Measurements from ENCODE around the gene NAA38. TPM values are rescaled to one million over a fixed set of nuclear protein-coding genes. Genes with fewer than 3 reads are reported as not detected.
A peak's percentile ranks its signal among the peaks of the same experiment; 100 is the strongest.
"Not testable (repeated sequence)": the region's sequence is repeated elsewhere in the genome, so short reads cannot be mapped to it uniquely, and the experiment has no call there.

Gene NAA38
- total RNA-seq, 1 donor from 2014 or later, result 93.3 TPM

DNA sequence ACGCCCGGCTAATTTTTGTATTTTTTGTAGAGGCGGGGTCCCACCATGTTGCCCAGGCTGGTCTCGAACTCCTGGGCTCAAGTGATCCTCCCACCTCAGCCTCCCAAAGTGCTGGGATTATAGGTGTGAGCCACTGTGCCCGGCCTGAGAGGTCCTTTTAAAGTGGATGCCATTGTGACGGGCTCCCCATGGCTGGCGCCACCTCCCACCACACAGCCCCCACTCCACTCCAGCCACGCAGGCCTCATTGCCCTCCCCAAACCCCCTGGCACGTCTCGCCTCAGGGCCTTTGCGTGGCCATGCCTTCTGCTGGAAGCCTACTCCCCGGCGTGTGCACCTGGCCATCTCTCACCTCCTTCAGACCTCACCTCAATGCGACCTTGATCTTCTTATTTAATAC, 35.2 kb downstream of the NAA38 start:
- no peak for ATAC-seq

DNA sequence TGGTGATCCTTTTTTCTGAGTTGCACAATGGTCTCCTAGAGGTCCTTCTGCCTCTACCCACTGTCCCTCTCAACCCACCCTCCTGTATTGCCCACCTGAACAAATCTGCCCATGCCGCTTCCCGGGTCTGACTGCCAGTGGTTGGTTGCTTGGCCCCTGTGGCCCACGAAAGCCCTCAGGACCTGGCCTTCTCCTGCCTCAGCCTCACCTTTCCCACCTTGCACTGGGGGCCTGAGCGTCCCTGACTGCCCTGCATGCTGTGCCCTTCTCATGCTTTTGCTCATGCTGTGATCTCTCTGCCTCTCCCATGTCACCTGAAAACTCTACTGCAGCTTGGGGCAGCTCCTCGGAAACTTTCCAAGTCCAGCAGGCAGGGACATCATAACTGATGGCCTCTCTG, 37.1 kb downstream of the NAA38 start:
- ATAC-seq, result no peak

DNA sequence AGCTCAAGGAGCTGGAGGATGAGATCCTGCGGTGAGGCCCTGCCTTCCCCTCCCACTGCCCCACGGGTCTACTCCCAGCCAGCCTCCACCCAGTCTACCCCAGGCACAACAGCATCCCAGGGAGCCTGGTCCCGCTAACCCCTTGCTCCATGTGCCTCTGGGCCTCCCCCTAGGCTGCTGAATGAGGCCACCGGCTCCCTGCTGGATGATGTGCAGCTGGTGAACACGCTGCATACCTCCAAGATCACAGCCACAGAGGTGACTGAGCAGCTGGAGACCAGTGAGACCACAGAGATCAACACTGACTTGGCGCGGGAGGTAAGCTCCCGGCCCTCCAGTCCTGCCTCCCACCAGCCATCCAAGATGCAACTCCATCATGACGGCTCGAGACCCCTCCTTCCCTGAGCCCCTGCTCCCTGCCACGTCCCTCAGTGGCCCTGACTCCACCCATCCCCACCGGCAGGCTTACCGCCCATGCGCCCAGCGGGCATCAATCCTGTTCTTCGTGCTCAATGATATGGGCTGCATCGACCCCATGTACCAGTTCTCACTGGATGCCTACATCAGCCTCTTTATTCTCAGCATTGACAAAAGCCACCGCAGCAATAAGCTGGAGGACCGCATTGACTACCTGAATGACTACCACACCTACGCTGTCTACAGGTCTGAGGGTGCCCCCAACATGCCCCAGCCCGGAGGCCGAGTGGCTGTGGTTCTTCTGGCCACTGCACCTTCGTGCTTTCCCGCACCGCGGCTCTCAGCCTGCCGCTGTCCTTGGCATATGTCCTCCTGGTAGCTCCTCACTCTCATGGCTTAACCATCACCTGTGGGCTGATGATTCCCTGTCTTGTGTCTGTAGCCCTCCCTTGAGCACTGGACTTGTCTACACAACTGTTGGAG, 38.4 kb downstream of the NAA38 start:
- ATAC-seq, result peak; percentile 14

DNA sequence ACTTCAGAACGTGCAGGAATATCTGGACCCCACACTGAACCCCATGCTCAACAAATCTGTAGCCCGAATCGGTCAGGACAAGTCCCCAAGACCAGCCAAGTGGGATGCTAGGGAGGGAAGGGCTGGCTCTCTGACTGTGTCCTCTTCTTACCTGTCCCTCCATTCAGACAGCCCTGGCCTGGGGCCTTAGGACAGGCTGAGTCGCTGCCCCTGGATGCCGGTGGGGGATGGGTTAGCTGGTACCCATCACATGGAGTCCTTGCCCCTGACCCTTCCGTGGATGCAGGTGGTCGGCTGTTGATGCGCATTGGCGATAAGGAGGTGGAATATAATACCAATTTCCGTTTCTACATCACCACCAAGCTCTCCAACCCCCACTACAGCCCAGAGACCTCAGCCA, 39.3 kb downstream of the NAA38 start:
- no peak for ATAC-seq

DNA sequence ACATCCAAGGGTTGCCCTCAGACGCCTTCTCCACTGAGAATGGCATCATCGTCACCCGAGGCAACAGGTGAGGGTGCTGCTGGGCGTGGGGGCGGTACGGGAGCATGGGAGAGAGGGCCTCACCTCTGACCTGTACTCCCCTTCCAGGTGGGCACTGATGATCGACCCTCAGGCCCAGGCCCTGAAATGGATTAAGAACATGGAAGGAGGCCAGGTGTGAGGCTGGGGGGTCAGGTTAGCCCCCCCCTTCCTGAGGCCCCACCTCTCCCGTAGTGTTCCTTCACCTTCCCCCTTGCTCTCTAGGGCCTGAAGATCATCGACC, 39.8 kb downstream of the NAA38 start:
- ATAC-seq, result no peak

DNA sequence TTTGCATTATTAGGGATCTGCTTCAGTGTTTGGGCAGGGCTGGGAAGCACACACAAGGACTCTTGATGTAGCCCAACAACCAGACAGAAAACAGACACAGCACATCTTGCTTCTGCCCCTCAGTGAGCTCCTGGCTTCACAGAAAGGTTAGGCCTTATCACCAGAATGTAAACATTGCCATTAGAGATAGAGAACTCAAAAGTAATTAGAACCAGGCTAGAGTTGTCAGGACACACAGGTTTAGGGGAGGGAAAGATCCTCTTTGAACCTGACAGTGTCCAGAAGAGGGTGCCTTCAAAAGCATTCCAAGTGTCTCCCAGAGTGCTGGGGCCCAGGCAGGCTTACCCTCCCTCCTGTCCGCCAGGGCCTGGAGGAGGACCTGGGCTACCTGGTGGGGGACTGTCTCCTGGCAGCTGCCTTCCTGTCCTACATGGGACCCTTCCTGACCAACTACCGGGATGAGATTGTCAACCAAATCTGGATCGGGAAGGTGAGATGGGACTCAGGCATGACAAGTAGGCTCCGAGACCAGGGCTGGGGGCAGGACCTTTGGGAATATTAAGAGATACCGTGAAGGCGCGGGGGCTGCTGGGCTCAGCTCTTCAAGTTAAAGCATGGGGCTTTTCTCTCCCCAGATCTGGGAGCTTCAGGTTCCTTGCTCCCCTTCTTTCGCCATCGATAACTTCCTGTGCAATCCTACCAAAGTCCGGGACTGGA, 40.3 kb downstream of the NAA38 start:
- ATAC-seq, result no peak

DNA sequence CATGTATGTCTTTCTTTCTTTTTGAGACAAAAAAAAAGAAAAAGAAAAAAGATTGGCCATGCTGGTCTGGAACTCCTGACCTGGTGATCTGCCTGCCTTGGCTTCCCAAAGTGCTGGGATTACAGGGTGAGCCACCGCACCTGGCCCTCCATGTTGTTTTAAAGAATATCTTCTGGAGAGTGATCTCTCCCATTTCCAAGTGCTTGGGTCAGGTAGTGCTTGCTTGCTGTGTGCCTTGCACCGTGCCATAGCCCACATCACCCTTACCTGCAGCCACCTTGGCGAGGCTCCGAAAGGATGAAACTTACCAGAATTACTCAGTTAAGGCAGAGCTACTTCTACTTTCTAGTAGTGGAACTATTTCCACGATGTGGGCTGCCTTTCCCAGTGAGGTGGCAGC, 42.4 kb downstream of the NAA38 start:
- ATAC-seq, result no peak

DNA sequence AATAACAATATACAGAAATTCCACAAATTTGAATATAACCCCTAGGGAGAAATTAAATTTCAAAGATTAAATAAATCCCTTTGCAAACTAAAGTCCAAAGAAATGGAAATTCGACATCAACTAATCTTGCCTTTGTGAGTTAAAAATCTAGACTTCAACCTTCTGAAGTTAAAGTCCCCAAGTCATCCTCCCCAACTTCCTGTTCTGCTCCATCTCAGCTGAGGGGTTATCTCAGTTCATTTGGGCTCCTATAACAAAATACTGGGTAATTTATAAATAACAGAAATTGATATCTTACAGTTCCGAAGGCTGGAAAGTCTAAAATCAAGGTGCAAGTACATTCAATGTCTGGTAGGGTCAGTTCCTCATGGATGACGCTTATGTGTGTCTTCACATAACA, 46.1 kb downstream of the NAA38 start:
- no peak for ATAC-seq

DNA sequence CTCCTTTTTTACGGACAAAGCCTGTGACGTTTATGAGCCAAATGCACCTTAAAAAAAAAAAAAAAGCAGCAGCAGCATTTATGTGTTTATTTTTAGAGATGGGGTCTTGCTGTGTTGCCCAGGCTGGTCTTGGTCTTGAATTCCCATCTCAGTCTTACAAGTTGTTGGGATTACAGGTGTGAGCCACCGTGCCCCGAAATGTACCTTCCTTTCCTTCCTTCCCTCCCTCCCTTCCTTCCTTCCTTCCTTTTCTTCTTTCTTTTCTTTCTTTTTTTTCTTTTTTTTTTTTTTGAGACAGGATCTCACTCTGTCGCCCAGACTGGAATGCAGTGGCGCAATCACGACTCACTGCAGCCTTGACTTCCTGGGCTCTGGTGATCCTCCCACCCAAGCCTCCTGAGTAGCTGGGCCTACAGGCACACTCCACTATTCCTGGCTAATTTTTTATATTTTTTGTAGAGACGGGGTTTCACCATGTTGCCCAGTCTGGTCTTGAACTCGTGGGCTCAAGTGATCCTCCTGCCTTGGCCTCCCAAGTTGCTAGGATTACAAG, 47.5 kb downstream of the NAA38 start:
- not testable (repeated sequence) for ATAC-seq

DNA sequence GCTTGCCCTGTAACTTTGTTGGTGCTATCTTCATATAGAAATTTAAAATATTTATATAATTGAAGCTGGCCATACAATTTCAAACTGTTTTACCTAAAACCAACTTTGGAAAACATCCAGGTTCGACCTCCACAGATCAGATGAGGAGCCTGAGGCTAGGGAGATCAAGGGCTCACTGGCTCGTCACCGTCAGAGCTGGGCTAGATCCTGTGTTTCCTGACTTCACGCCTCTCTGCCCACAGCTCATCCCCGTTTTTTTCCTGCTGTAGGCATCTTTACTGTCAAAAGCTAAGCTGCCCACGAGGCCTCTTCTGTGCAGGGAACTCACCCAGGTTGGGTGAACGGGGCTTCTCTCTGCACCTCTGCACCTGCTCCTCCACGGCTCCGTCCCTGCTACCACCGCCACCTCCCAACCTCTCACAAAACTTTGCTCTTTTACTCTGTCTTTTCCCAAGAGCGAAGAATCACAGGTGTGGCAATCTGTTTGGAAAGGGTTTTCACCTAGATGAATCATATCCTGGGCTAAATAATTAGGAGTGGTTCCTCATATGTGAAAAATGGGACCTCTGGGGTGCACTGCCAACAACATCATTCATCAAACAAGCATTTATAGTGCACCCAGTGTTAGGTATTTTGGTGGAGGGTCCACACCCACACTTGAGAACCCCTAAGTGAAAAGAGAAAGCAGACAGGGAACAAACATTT, 48.1 kb downstream of the NAA38 start:
- peak; percentile 73 for ATAC-seq

DNA sequence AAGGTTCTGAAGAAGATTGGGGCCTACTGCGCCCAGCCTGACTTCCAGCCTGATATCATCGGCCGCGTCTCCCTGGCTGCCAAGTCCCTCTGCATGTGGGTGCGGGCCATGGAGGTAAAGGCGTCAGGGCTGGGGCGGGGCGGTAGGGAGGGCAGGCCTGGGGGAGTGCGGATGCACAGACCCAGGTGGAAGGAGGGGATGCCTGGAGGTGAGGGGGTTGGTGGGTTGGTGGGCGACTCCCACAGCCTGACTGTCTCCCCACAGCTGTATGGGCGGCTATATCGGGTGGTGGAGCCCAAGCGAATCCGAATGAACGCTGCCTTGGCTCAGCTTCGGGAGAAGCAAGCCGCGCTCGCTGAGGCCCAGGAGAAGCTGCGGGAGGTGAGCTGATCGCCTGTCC, 50.2 kb downstream of the NAA38 start:
- no peak for ATAC-seq

Other genes starting within 250 kb of the NAA38 start
- gene FXR2, start 242.7 kb downstream of the NAA38 start, total RNA-seq, result 17.0 TPM
- 35.7 TPM for gene SAT2, start 229.7 kb downstream of the NAA38 start, total RNA-seq
- gene SHBG, start 227.4 kb downstream of the NAA38 start, total RNA-seq, result 0.48 TPM
- gene ATP1B2, start 206.6 kb downstream of the NAA38 start, total RNA-seq, result 0.36 TPM
- 74.1 TPM for gene TP53, start 170.1 kb downstream of the NAA38 start, total RNA-seq
- 8.5 TPM for gene WRAP53, start 169.1 kb downstream of the NAA38 start, total RNA-seq
- 1.6 TPM for gene EFNB3, start 152.4 kb downstream of the NAA38 start, total RNA-seq
- 0.04 TPM for gene DNAH2, start 139.8 kb downstream of the NAA38 start, total RNA-seq
- 16.7 TPM for gene KDM6B, start 23.3 kb downstream of the NAA38 start, total RNA-seq
- 1.7 TPM for gene TMEM88, start 2.5 kb downstream of the NAA38 start, total RNA-seq
- gene CYB5D1, start 444 bp upstream of the NAA38 start, total RNA-seq, result 7.6 TPM
- gene CHD3, start 31.2 kb upstream of the NAA38 start, total RNA-seq, result 50.7 TPM
- 2.4 TPM for gene RNF227, start 58.7 kb upstream of the NAA38 start, total RNA-seq
- 0.44 TPM for gene KCNAB3, start 72.3 kb upstream of the NAA38 start, total RNA-seq
- 108 TPM for gene TRAPPC1, start 74.4 kb upstream of the NAA38 start, total RNA-seq
- 15.4 TPM for gene CNTROB, start 74.6 kb upstream of the NAA38 start, total RNA-seq
- gene GUCY2D, start 145.1 kb upstream of the NAA38 start, total RNA-seq, result 3.5 TPM
- 121 TPM for gene ALOX15B, start 181.5 kb upstream of the NAA38 start, total RNA-seq
- 15.0 TPM for gene ALOX12B, start 230.2 kb upstream of the NAA38 start, total RNA-seq

Data from esophagus mucosa (tissue), 1 donor.